Endothelial cell (in vitro differentiated cells): Measurements from ENCODE around the gene DMD. TPM values are rescaled to one million over a fixed set of nuclear protein-coding genes. Genes with fewer than 3 reads are reported as not detected.

Source experiments
- DNase-seq: peaks from one replicate; pipeline ENCODE4 v3.0.0; 2021; ENCODE audit warnings: low spot score
- H3K27ac Mint-ChIP-seq: one replicate; pipeline ENCODE4 v1.8.0; 2021; ENCODE audit warnings: mixed read lengths, inconsistent platforms; ENCODE audit not compliant: unreplicated experiment
- H3K27me3 Mint-ChIP-seq: one replicate; pipeline ENCODE4 v1.8.0; 2021; ENCODE audit warnings: mild to moderate bottlenecking, moderate library complexity, mixed read lengths, inconsistent platforms; ENCODE audit not compliant: unreplicated experiment
- H3K36me3 Mint-ChIP-seq: one replicate; pipeline ENCODE4 v1.8.0; 2021; ENCODE audit warnings: mild to moderate bottlenecking, low read depth, mixed read lengths, inconsistent platforms; ENCODE audit not compliant: unreplicated experiment
- H3K4me1 Mint-ChIP-seq: one replicate; pipeline ENCODE4 v1.8.0; 2021; ENCODE audit warnings: mild to moderate bottlenecking, mixed read lengths, inconsistent platforms; ENCODE audit not compliant: unreplicated experiment
- H3K4me3 Mint-ChIP-seq: one replicate; pipeline ENCODE4 v1.8.0; 2021; ENCODE audit warnings: mild to moderate bottlenecking, mixed read lengths, inconsistent platforms; ENCODE audit not compliant: unreplicated experiment
- H3K9me3 Mint-ChIP-seq: one replicate; pipeline ENCODE4 v1.8.0; 2021; ENCODE audit warnings: mixed read lengths, inconsistent platforms; ENCODE audit not compliant: unreplicated experiment
- CTCF ChIP-seq: fragments of 200-600 bp; sonication (generic); IDR thresholded peaks from one replicate; pipeline ENCODE4 v1.5.0; 2021; ENCODE audit warnings: antibody characterized with exemption; ENCODE audit not compliant: unreplicated experiment
- total RNA-seq: library from RNA; stranded (reverse); fragmentation: NEBNext Ultra II Directional; extraction: Animal tissue kit (Norgen Biotek cat#: 25700); gene quantifications from one replicate; pipeline ENCODE4 v1.2.1, GENCODE V29; 2021; ENCODE audit not compliant: unreplicated experiment

DMD gene
- total RNA-seq, 1 donor from 2014 or later = 5.5 TPM

GRCh38 chrX:31319586-31319985 is 1891.8 kb downstream of the DMD start:
- H3K27ac Mint-ChIP-seq = no peak overlapping the region
- H3K4me3 Mint-ChIP-seq = no peak overlapping the region
- no peaks in the 10 kb centered on the region for H3K9me3 Mint-ChIP-seq
- TF ChIP-seq CTCF = no peak
- H3K27me3 Mint-ChIP-seq = no peaks in the 10 kb centered on the region
- no peaks in the 10 kb centered on the region for H3K36me3 Mint-ChIP-seq
- DNase-seq = no peak
- H3K4me1 Mint-ChIP-seq = no peaks in the 10 kb centered on the region

- TF ChIP-seq CTCF = no peak
- DNase-seq = no peak
- H3K9me3 Mint-ChIP-seq = no peaks in the 10 kb centered on the region
- H3K27me3 Mint-ChIP-seq = no peaks in the 10 kb centered on the region
- no peak overlapping the region for H3K27ac Mint-ChIP-seq
- H3K36me3 Mint-ChIP-seq = no peaks in the 10 kb centered on the region
- H3K4me3 Mint-ChIP-seq = no peak overlapping the region
- no peaks in the 10 kb centered on the region for H3K4me1 Mint-ChIP-seq
Observed at GRCh38 chrX:31318866-31319265, 1892.5 kb downstream of the DMD start.

- TF ChIP-seq CTCF = no peak
- H3K27ac Mint-ChIP-seq = no peak overlapping the region
Observed at GRCh38 chrX:31316340-31316991, 1894.9 kb downstream of the DMD start.

GRCh38 chrX:31314921-31315320 is 1896.4 kb downstream of the DMD start:
- Mint-ChIP-seq H3K27ac (no peak overlapping the region), H3K4me1 (no peaks in the 10 kb centered on the region), H3K27me3 (no peaks in the 10 kb centered on the region), H3K9me3 (no peaks in the 10 kb centered on the region), H3K4me3 (no peak overlapping the region), H3K36me3 (no peaks in the 10 kb centered on the region)
- no peak for TF ChIP-seq CTCF
- no peak for DNase-seq

More at GRCh38 chrX:31316340-31316991, 1894.9 kb downstream of the DMD start:
- DNase-seq = no peak
- Mint-ChIP-seq H3K4me3 (no peak overlapping the region), H3K36me3 (no peaks in the 10 kb centered on the region), H3K9me3 (no peaks in the 10 kb centered on the region), H3K27me3 (no peaks in the 10 kb centered on the region), H3K4me1 (no peaks in the 10 kb centered on the region)

GRCh38 chrX:31307952-31308351 is 1903.4 kb downstream of the DMD start:
- no peaks in the 10 kb centered on the region for H3K9me3 Mint-ChIP-seq
- no peaks in the 10 kb centered on the region for H3K27me3 Mint-ChIP-seq
- H3K27ac Mint-ChIP-seq = no peak overlapping the region
- no peak for TF ChIP-seq CTCF
- H3K4me1 Mint-ChIP-seq = no peaks in the 10 kb centered on the region
- H3K36me3 Mint-ChIP-seq = no peaks in the 10 kb centered on the region
- no peak for DNase-seq
- H3K4me3 Mint-ChIP-seq = no peak overlapping the region
